Naive thymus-derived CD4-positive, alpha-beta T cell (primary cell): ENCODE measurements around the gene G3BP1. TPM values are rescaled to one million over a fixed set of nuclear protein-coding genes. Genes with fewer than 3 reads are reported as not detected.
"Not testable (repeated sequence)": the region's sequence is repeated elsewhere in the genome, so short reads cannot be mapped to it uniquely, and the experiment has no call there.

ENCODE experiments used
- ATAC-seq: fragments of 150-1000 bp; cut with Tn5 transposase; 2 replicates; pipeline ENCODE4 v1.10.0; 2021; ENCODE audit warnings: mild to moderate bottlenecking, moderate library complexity
- CTCF ChIA-PET: fragments of 350-600 bp; sonication (Branson Sonifier 250); formaldehyde crosslinking; loops from one replicate; lab custom pipeline; 2021; ENCODE audit warnings: antibody characterized with exemption; lab: Charles Lee
- POLR2A ChIA-PET: fragments of 350-600 bp; sonication (Branson Sonifier 250); formaldehyde crosslinking; loops from one replicate; lab custom pipeline; 2021; ENCODE audit warnings: antibody characterized with exemption, inconsistent platforms; lab: Charles Lee
- DNase-seq, 9 donors: peaks; one replicate each; pipeline versions ENCODE4 v3.0.0 to v3.0.0-alpha.2; 2020 to 2022; ENCODE audit warnings: mixed read lengths in 1 of 9
- H3K27ac ChIP-seq: one replicate; pipeline ENCODE4 v1.7.0; 2013; ENCODE audit warnings: mild to moderate bottlenecking, low read depth, low read length, moderate library complexity
- H3K27me3 ChIP-seq, 2 donors: one replicate each; pipeline ENCODE4 v1.7.0; 2013; ENCODE audit warnings: low read length in 2 of 2, mild to moderate bottlenecking in 2 of 2, moderate library complexity in 2 of 2; ENCODE audit not compliant: control insufficient read depth in 2 of 2, insufficient read depth in 2 of 2
- H3K36me3 ChIP-seq, 3 experiments: 1 replicate in 2 of 3; 2 replicates in 1 of 3; pipeline ENCODE4 v1.7.0; 2013; ENCODE audit warnings: low read length in 3 of 3, mild to moderate bottlenecking in 3 of 3, moderate library complexity in 1 of 3; ENCODE audit not compliant: insufficient read depth in 3 of 3, control insufficient read depth in 2 of 3
- H3K4me1 ChIP-seq, 2 donors: one replicate each; pipeline ENCODE4 v1.7.0; 2013; ENCODE audit warnings: low read length in 2 of 2, mild to moderate bottlenecking in 2 of 2, moderate library complexity in 1 of 2; ENCODE audit not compliant: control insufficient read depth in 2 of 2, insufficient read depth in 2 of 2
- H3K4me3 ChIP-seq: 2 replicates; pipeline ENCODE4 v1.7.0; 2013; ENCODE audit warnings: mild to moderate bottlenecking, low read length
- H3K9me3 ChIP-seq, 3 experiments: 1 replicate in 2 of 3; 2 replicates in 1 of 3; pipeline ENCODE4 v1.7.0; 2013; ENCODE audit warnings: low read length in 3 of 3; ENCODE audit not compliant: control insufficient read depth in 2 of 3
- H3K27ac Mint-ChIP-seq, 9 donors: one replicate each; pipeline ENCODE4 v1.8.0; 2020 to 2022; ENCODE audit warnings: mixed read lengths in 9 of 9, mild to moderate bottlenecking in 8 of 9, moderate library complexity in 5 of 9, inconsistent platforms in 2 of 9
- H3K27me3 Mint-ChIP-seq, 5 donors: one replicate each; pipeline ENCODE4 v1.8.0; 2021 to 2022; ENCODE audit warnings: mixed read lengths in 5 of 5, mild to moderate bottlenecking in 1 of 5
- H3K36me3 Mint-ChIP-seq, 5 donors: one replicate each; pipeline ENCODE4 v1.8.0; 2020 to 2022; ENCODE audit warnings: mixed read lengths in 5 of 5, mild to moderate bottlenecking in 3 of 5, inconsistent platforms in 1 of 5
- H3K4me1 Mint-ChIP-seq, 7 donors: one replicate each; pipeline ENCODE4 v1.8.0; 2020 to 2022; ENCODE audit warnings: mixed read lengths in 7 of 7, mild to moderate bottlenecking in 3 of 7, inconsistent platforms in 1 of 7
- H3K4me3 Mint-ChIP-seq, 10 donors: one replicate each; pipeline ENCODE4 v1.8.0; 2020 to 2022; ENCODE audit warnings: mild to moderate bottlenecking in 10 of 10, mixed read lengths in 10 of 10, moderate library complexity in 6 of 10, inconsistent platforms in 2 of 10
- H3K9me3 Mint-ChIP-seq, 11 donors: one replicate each; pipeline ENCODE4 v1.8.0; 2020 to 2022; ENCODE audit warnings: mixed read lengths in 11 of 11, mild to moderate bottlenecking in 4 of 11, inconsistent platforms in 1 of 11, moderate library complexity in 1 of 11
- intact Hi-C, 2 donors: fragments of 100-400 bp; cut with micrococcal nuclease; formaldehyde crosslinking; loops; one replicate each; pipeline ENCODE4 v1.15.1; 2023
- polyA plus RNA-seq, 2 donors: library from polyadenylated mRNA; unstranded; fragments of 300-500 nt; fragmentation: Illumina TruSeq; gene quantifications; one replicate each; pipeline ENCODE4 v1.2.3, GENCODE V29; 2021
- total RNA-seq, 6 experiments: library from RNA in 5 of 6; stranded (reverse) in 5 of 6; gene quantifications; 1 replicate in 5 of 6; 2 replicates in 1 of 6; pipeline ENCODE4 v1.2.3 and lab custom pipeline; 2021 to 2026

The G3BP1 gene
- total RNA-seq (100 to 1,000 TPM in 3 of 5 experiments, 10 to 100 TPM in 2; 86.1 to 244 (median 167) TPM), polyA plus RNA-seq (100 to 1,000 TPM; 146 to 158 TPM), total RNA-seq (lab: John Stamatoyannopoulos, UW) (181 reads per million, percentile 92 among the genes with 10 or more reads in this experiment)

DNA sequence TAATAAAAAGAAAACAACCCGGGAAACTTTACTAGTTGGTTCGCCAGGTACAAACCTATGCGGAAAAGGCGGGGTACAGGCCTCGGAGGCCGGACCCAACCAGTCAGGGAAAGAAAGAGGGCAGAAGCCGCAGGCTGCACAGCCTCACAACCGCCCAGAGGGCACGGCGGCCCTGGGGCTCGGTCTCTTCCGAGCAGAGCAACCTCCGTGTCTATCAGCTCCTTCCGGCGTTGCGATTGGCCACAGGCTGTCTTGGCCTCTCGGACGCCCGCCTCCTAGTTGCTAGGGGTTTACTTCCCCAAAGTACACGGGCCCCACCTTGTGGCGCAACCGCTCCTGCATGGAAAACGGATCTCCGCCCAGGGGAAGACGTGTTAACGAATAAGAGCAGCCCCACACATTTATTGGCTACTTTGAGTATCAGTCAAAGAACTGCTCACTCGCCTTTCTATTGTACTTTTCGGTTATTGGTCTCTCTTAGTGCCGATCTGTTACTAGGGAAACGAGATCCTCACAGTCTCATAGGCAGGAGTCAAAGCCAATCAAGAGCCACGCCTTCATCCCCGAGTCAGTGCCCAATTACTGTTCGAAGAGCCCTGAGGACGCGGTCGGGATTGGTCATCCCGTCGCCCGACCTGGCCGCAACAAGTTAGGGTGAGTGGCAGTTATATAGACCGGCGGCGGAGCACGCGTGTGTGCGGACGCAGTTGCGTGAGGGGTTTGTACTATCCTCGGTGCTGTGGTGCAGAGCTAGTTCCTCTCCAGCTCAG lies at the start of gene G3BP1:
TSS of gene G3BP1 (plus strand) at position 696 of the 770 bp plus-strand sequence. CDS start 14,667 bp downstream, outside the sequence.
- ChIA-PET POLR2A (interaction anchor here (0.6 to 9.3 kb wide), 30 partner anchors 8 to 1429 kb away, joined by 3 to 232 read pairs (median 4); partner anchors contain the start of genes ATOX1, CCDC69, DCTN4 and GM2A), CTCF (interaction anchor here (0.7 to 1.5 kb wide), 7 partner anchors 14 to 119 kb away, joined by 3 to 6 read pairs (median 3); no protein-coding TSS in a partner anchor)
- Histone ChIP-seq H3K27me3 (no peaks in the 10 kb centered on the region), H3K4me1 (peaks cover 31 to 39% of the 10 kb centered on the region in 2 donors), H3K27ac (peak within 1 kb of the TSS; percentile 87), H3K9me3 (no peaks in the 10 kb centered on the region), H3K36me3 (peaks cover 0 to 5% (median 0%) of the 10 kb centered on the region in 3 experiments), H3K4me3 (peak within 1 kb of the TSS; percentile 93)
- DNase-seq (peak; percentile 86 to 100 (median 99)), ATAC-seq (peak; percentile 86)
- Mint-ChIP-seq H3K36me3 (peaks cover 0 to 12% (median 3%) of the 10 kb centered on the region in 5 donors), H3K4me3 (peak within 1 kb of the TSS in 7 of 10 donors; percentile 89 to 97 (median 94)), H3K27ac (peak within 1 kb of the TSS in 5 of 9 donors; percentile 79 to 94 (median 87)), H3K4me1 (peaks cover 24 to 55% (median 43%) of the 10 kb centered on the region in 7 donors), H3K9me3 (no peaks in the 10 kb centered on the region), H3K27me3 (no peaks in the 10 kb centered on the region)
- intact Hi-C loops = loop anchor here (1.0 to 10.0 kb wide), 26 partner anchors 13 to 1811 kb away; partner anchors contain the start of genes ATOX1 (in 2 of the 2), CD74 (in 2 of the 2), HMGXB3 (in 2 of the 2) and SLC36A1 (in 2 of the 2)

- Histone ChIP-seq H3K27ac (no peak overlapping the region), H3K36me3 (no peaks in the 10 kb centered on the region), H3K9me3 (no peaks in the 10 kb centered on the region), H3K4me3 (no peak overlapping the region), H3K27me3 (no peaks in the 10 kb centered on the region), H3K4me1 (no peaks in the 10 kb centered on the region)
- intact Hi-C loops = no loop called here
- no peak overlapping the region for H3K27ac Mint-ChIP-seq
- H3K4me1 Mint-ChIP-seq = peaks cover 0 to 16% (median 0%) of the 10 kb centered on the region in 7 donors
- no peaks in the 10 kb centered on the region for H3K27me3 Mint-ChIP-seq
- ChIA-PET POLR2A (no interaction called here), CTCF (no interaction called here)
- no peak overlapping the region for H3K4me3 Mint-ChIP-seq
- no peaks in the 10 kb centered on the region for H3K9me3 Mint-ChIP-seq
- no peak for DNase-seq
- no peak for ATAC-seq
- H3K36me3 Mint-ChIP-seq = peaks cover 0 to 11% (median 4%) of the 10 kb centered on the region in 5 donors
Measured at GRCh38 chr5:151722546-151722945, 49.2 kb upstream of the G3BP1 start.

- Mint-ChIP-seq H3K4me3 (no peak overlapping the region), H3K9me3 (peaks cover 0 to 8% (median 2%) of the 10 kb centered on the region in 11 donors), H3K36me3 (peaks cover 3 to 15% (median 13%) of the 10 kb centered on the region in 5 donors), H3K27ac (no peak overlapping the region), H3K27me3 (no peaks in the 10 kb centered on the region), H3K4me1 (peaks cover 0 to 19% (median 0%) of the 10 kb centered on the region in 7 donors)
- Histone ChIP-seq H3K27me3 (no peaks in the 10 kb centered on the region), H3K4me3 (no peak overlapping the region), H3K36me3 (no peaks in the 10 kb centered on the region), H3K9me3 (no peaks in the 10 kb centered on the region), H3K27ac (no peak overlapping the region), H3K4me1 (no peaks in the 10 kb centered on the region)
- intact Hi-C loops = no loop called here
- ChIA-PET CTCF (interaction anchor here (0.7 kb wide), 1 partner anchor 405 kb away, joined by 3 read pairs; no protein-coding TSS in a partner anchor), POLR2A (no interaction called here)
- ATAC-seq = no peak
- DNase-seq = no peak
Measured at GRCh38 chr5:151724360-151724759, 47.4 kb upstream of the G3BP1 start.

GRCh38 chr5:151729597-151729996 lies 42.2 kb upstream of the G3BP1 start:
- intact Hi-C loops, H3K4me1 ChIP-seq, H3K27me3 Mint-ChIP-seq, H3K36me3 ChIP-seq, POLR2A ChIA-PET, DNase-seq, H3K27ac Mint-ChIP-seq, H3K27me3 ChIP-seq, H3K27ac ChIP-seq, H3K4me1 Mint-ChIP-seq, H3K4me3 ChIP-seq, ATAC-seq, H3K9me3 ChIP-seq, H3K4me3 Mint-ChIP-seq: not testable (repeated sequence)
- CTCF ChIA-PET = interaction anchor here (0.6 kb wide), 1 partner anchor 11 kb away, joined by 4 read pairs; no protein-coding TSS in a partner anchor
- H3K36me3 Mint-ChIP-seq = peaks cover 15 to 42% (median 28%) of the 10 kb centered on the region in 5 donors
- H3K9me3 Mint-ChIP-seq = peaks cover 0 to 17% (median 9%) of the 10 kb centered on the region in 11 donors

GRCh38 chr5:151730381-151730780 lies 41.4 kb upstream of the G3BP1 start:
- peaks cover 0 to 7% (median 0%) of the 10 kb centered on the region in 3 experiments for H3K36me3 ChIP-seq
- ChIA-PET CTCF (no interaction called here), POLR2A (no interaction called here)
- no peak overlapping the region for H3K4me3 ChIP-seq
- ATAC-seq (no peak), DNase-seq (no peak)
- peaks cover 0 to 2% of the 10 kb centered on the region in 2 donors for H3K27me3 ChIP-seq
- Mint-ChIP-seq H3K9me3 (peaks cover 0 to 17% (median 9%) of the 10 kb centered on the region in 11 donors), H3K27ac (no peak overlapping the region), H3K4me1 (peaks cover 0 to 4% (median 0%) of the 10 kb centered on the region in 7 donors), H3K4me3 (no peak overlapping the region), H3K27me3 (no peaks in the 10 kb centered on the region), H3K36me3 (peaks cover 15 to 40% (median 26%) of the 10 kb centered on the region in 5 donors)
- no peaks in the 10 kb centered on the region for H3K4me1 ChIP-seq
- intact Hi-C loops = no loop called here
- H3K27ac ChIP-seq = no peak overlapping the region
- H3K9me3 ChIP-seq = no peaks in the 10 kb centered on the region

DNA sequence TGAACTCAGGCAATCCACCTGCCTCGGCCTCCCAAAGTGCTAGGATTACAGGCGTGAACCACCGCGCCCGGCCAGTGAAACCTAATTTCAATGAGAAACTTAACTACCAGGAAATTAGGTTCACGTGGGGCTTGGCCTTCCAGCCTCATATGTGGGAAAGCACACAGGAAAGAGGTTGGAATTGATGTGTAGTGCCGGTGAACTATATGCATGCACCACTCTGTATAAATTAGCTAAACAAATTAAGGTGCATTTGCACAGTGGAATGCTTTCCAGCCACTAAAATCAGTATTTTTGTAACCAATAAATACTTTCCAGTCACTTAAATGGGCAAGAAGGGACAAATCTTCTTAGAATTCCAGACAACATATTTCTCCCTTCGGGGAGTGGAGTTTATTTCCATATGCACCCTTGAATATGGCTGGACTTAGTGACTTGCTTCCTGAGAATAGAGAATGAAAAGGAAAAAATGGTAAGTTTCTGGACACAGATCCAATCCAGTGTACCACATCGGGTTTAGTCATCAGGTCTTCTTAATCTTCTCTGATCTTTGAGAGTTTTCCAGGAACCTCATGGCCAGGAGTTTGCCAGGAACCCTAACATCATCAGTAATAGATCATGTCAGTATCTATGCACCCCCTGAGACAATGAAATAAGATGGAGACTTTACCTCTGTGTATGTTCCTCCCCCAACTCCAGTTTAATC lies 38.2 kb upstream of the G3BP1 start:
- Mint-ChIP-seq H3K27me3 (no peaks in the 10 kb centered on the region), H3K4me1 (peaks cover 0 to 4% (median 0%) of the 10 kb centered on the region in 7 donors), H3K27ac (no peak overlapping the region), H3K36me3 (peaks cover 13 to 50% (median 28%) of the 10 kb centered on the region in 5 donors), H3K4me3 (no peak overlapping the region), H3K9me3 (peaks cover 0 to 12% (median 9%) of the 10 kb centered on the region in 11 donors)
- ATAC-seq = no peak
- H3K4me1 ChIP-seq = no peaks in the 10 kb centered on the region
- ChIA-PET CTCF (no interaction called here), POLR2A (no interaction called here)
- intact Hi-C loops = no loop called here
- peaks cover 0 to 22% (median 0%) of the 10 kb centered on the region in 3 experiments for H3K36me3 ChIP-seq
- H3K27me3 ChIP-seq = peaks cover 0 to 2% of the 10 kb centered on the region in 2 donors
- no peaks in the 10 kb centered on the region for H3K9me3 ChIP-seq
- no peak overlapping the region for H3K4me3 ChIP-seq
- no peak for DNase-seq
- H3K27ac ChIP-seq = no peak overlapping the region
